ENCODE measurements around the gene KLHDC8B.
A peak's percentile ranks its signal among the peaks of the same experiment; 100 is the strongest.

The KLHDC8B gene

DNA sequence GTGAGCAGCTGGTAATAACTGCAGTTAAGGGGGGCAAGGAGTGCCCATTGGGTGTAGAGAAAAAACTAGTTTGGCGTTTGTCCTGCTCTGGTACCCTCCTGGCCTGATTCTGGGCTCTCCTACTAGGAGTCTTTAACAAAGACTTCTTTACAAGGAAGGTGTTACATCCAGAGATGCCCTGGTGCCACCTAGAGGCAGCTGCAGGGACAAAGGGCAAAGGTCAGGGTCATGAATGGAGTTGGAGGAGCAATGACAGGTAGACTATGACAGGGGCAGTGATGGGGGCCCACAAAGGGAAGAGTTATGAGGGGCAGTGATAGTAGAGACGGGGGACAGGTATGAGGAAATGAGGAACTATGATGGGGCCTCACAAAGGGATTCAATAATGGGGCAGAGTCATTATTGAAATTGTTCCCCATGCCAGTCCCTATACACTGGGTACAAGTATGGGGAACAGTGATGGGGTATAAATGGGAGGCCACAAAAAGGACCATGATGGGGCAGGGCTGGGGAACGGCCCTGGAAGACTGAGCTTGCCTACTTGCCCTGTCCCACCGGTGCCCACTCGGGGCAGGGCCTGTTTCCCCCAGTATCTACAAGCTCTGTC, 13.2 kb upstream of the KLHDC8B start:
- Histone ChIP-seq H3K36me3 (ENCODE audit: low read depth) (0 out of 2 replicates have a peak, but pooled peaks cover 6% of the 10 kb centered on the region), H3K27ac (ENCODE audit: poor library complexity, severe bottlenecking) (no peak overlapping the region), H3K4me1 (ENCODE audit: insufficient read depth, poor library complexity, severe bottlenecking) (no peaks in the 10 kb centered on the region), H3K4me3 (ENCODE audit: severe bottlenecking) (no peak overlapping the region), H3K9me3 (ENCODE audit: severe bottlenecking) (no peaks in the 10 kb centered on the region), H3K27me3 (ENCODE audit: insufficient read depth, poor library complexity, severe bottlenecking) (no peaks in the 10 kb centered on the region)
- DNase-seq (ENCODE audit: low spot score) (no peak), ATAC-seq (ENCODE audit: low read depth) (peak; percentile 42; the same call in 2 of the 3 replicates)
- TF ChIP-seq, protein P1, sequence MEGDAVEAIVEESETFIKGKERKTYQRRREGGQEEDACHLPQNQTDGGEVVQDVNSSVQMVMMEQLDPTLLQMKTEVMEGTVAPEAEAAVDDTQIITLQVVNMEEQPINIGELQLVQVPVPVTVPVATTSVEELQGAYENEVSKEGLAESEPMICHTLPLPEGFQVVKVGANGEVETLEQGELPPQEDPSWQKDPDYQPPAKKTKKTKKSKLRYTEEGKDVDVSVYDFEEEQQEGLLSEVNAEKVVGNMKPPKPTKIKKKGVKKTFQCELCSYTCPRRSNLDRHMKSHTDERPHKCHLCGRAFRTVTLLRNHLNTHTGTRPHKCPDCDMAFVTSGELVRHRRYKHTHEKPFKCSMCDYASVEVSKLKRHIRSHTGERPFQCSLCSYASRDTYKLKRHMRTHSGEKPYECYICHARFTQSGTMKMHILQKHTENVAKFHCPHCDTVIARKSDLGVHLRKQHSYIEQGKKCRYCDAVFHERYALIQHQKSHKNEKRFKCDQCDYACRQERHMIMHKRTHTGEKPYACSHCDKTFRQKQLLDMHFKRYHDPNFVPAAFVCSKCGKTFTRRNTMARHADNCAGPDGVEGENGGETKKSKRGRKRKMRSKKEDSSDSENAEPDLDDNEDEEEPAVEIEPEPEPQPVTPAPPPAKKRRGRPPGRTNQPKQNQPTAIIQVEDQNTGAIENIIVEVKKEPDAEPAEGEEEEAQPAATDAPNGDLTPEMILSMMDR (IDR thresholded peaks at IDR 0.05; ENCODE audit: poor library complexity, severe bottlenecking): peak; percentile 69

DNA sequence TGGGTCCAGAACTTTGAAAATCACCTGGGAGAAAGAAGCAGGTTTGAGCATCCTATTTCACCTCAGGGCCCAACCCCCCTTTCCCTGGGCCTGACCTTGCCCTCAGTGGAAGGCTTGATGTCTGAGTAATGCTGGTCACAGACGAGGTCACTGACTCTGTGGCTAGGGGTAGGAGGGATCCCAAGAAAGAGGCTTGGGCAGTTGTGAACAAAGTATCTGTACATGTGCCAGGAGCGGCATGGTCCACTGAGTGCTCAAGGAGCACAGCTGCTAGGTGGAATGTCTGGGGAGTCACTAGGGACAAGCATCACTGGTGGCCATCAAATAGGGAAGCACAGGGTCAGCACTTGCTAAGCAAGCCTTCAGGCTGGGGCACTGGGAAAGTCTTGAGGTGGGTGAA, 12.6 kb upstream of the KLHDC8B start:
- TF ChIP-seq, protein P1 (IDR thresholded peaks at IDR 0.05; ENCODE audit: poor library complexity, severe bottlenecking): no peak
- H3K4me3 ChIP-seq (ENCODE audit: severe bottlenecking): no peak overlapping the region

DNA sequence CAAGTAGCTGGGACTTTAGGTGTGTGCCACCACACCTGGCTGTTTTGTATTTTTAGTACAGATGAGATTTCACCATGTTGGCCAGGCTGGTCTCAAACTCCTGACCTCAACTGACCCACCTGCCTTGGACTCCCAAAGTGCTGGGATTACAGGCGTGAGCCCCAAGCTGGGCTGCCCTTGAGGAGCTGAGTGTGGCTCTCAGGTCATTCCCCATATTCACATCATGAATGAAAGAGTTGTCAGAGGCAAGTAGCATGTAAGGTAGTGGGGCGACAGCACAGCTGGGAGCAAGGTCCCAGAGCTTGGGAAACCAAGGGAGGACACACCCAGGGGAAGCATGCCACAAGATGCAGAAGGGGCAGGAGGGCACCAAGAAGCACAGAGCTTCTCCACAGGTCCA, 10.2 kb upstream of the KLHDC8B start:
- H3K4me1 ChIP-seq (ENCODE audit: insufficient read depth, poor library complexity, severe bottlenecking): peaks cover 3% of the 10 kb centered on the region
- DNase-seq (ENCODE audit: low spot score) (no peak), ATAC-seq (ENCODE audit: low read depth) (no peak)
- TF ChIP-seq, protein P1 (IDR thresholded peaks at IDR 0.05; ENCODE audit: poor library complexity, severe bottlenecking): no peak
- no peak overlapping the region for H3K4me3 ChIP-seq (ENCODE audit: severe bottlenecking)
- peaks cover 20% of the 10 kb centered on the region for H3K36me3 ChIP-seq (ENCODE audit: low read depth)
- no peaks in the 10 kb centered on the region for H3K9me3 ChIP-seq (ENCODE audit: severe bottlenecking)
- H3K27ac ChIP-seq (ENCODE audit: poor library complexity, severe bottlenecking): no peak overlapping the region
- no peaks in the 10 kb centered on the region for H3K27me3 ChIP-seq (ENCODE audit: insufficient read depth, poor library complexity, severe bottlenecking)

More for the DNA sequence above, 12.6 kb upstream of the KLHDC8B start:
- ATAC-seq (ENCODE audit: low read depth) (peak; percentile 25; the same call in 1 of the 3 replicates), DNase-seq (ENCODE audit: low spot score) (no peak)
- H3K27ac ChIP-seq (ENCODE audit: poor library complexity, severe bottlenecking): no peak overlapping the region
- no peaks in the 10 kb centered on the region for H3K4me1 ChIP-seq (ENCODE audit: insufficient read depth, poor library complexity, severe bottlenecking)
- peaks cover 9% of the 10 kb centered on the region for H3K36me3 ChIP-seq (ENCODE audit: low read depth)
- no peaks in the 10 kb centered on the region for H3K9me3 ChIP-seq (ENCODE audit: severe bottlenecking)
- no peaks in the 10 kb centered on the region for H3K27me3 ChIP-seq (ENCODE audit: insufficient read depth, poor library complexity, severe bottlenecking)

DNA sequence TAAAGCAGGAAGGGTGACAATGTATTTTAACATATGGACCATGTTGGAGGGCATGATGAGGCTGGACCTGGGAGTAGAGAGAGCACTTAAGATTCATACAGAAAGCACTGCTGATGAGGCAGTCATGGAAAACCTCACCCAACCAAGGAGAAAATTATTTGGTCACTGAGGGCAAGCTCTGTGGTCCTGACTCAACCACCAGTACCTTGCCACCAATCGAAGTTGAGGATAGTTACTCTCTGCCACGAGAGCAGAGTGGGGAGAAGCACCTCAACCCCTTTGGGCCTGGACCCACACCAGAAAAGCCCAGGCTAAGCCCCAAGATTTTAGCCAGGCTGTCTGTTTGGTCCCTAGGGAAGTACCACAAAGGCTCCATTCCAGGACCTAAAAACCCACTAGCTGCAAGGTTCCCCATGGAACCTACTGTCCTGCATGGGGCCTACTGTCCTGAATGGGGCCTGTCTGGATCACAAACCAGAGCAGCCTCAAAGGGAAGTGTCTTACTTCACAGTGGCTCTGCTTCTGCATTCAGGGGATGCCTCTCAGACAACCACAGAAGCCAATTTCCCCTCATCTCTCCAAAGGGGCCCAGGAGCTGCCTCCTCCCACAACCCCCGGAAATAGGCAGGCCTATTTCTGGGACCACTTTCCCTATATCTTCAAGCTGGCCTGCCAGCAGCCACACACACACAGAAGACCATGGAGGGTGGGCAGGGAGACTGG, 9.4 kb upstream of the KLHDC8B start:
- Histone ChIP-seq H3K4me1 (ENCODE audit: insufficient read depth, poor library complexity, severe bottlenecking) (peaks cover 7% of the 10 kb centered on the region), H3K36me3 (ENCODE audit: low read depth) (peaks cover 20% of the 10 kb centered on the region), H3K27ac (ENCODE audit: poor library complexity, severe bottlenecking) (no peak overlapping the region), H3K27me3 (ENCODE audit: insufficient read depth, poor library complexity, severe bottlenecking) (no peaks in the 10 kb centered on the region), H3K9me3 (ENCODE audit: severe bottlenecking) (no peaks in the 10 kb centered on the region), H3K4me3 (ENCODE audit: severe bottlenecking) (no peak overlapping the region)
- DNase-seq (ENCODE audit: low spot score) (no peak), ATAC-seq (ENCODE audit: low read depth) (no peak)
- TF ChIP-seq, protein P1 (IDR thresholded peaks at IDR 0.05; ENCODE audit: poor library complexity, severe bottlenecking): no peak
